HepG2 (cell line): Measurements from ENCODE around the gene FAM221A. TPM values are rescaled to one million over a fixed set of nuclear protein-coding genes. Genes with fewer than 3 reads are reported as not detected.

Source experiments
- ATAC-seq: fragments of 200-7000 bp; cut with Tn5 transposase; 3 replicates; pipeline ENCODE4 v1.9.1; 2020; ENCODE audit warnings: mild to moderate bottlenecking, moderate library complexity
- BruUV-seq: library from RNA; stranded (reverse); fragments of 400-500 nt; replicated peaks from 2 replicates; lab custom pipeline; 2021; lab: Mats Ljungman, UMichigan
- CTCF ChIA-PET: fragments of 300-600 bp; formaldehyde crosslinking; extraction: SDS; loops from one replicate; lab custom pipeline; 2021; ENCODE audit warnings: low total read pairs, inconsistent platforms, low intra/inter-chr PET ratio; lab: Yijun Ruan, JAX
- POLR2A ChIA-PET: fragments of 350-600 bp; sonication (Branson Sonifier 250); formaldehyde crosslinking; loops from one replicate; lab custom pipeline; 2020; ENCODE audit warnings: antibody characterized with exemption, inconsistent platforms; lab: Yijun Ruan, JAX
- DNase-seq: peaks from one replicate; pipeline ENCODE4 v3.0.0-alpha.2; 2015; ENCODE audit warnings: low spot score
- FAIRE-seq: peaks from 3 replicates; lab custom pipeline; 2011; peaks lifted over from hg19 to GRCh38; lab: Jason Lieb, UNC
- H2AFZ ChIP-seq: one replicate; pipeline ENCODE4 v1.6.1; 2011; ENCODE audit warnings: low read length, inconsistent platforms
- H3K27ac ChIP-seq: fragments of 300-600 bp; 3 replicates; pipeline ENCODE4 v1.8.0; 2011; ENCODE audit warnings: mixed run types, mild to moderate bottlenecking, mixed read lengths, low read length, inconsistent platforms; ENCODE audit not compliant: insufficient read depth; ENCODE audit errors: extremely low read length
- H3K27me3 ChIP-seq, 2 experiments: fragments of 200-600 bp in 1 of 2; 2 replicates in 1 of 2; 3 replicates in 1 of 2; pipeline versions ENCODE4 v1.6.0 to v1.8.0; 2011; ENCODE audit warnings: low read length in 2 of 2, mild to moderate bottlenecking in 2 of 2, moderate library complexity in 2 of 2, inconsistent platforms in 1 of 2; ENCODE audit not compliant: insufficient read depth in 2 of 2, control insufficient read depth in 1 of 2
- H3K36me3 ChIP-seq, 2 experiments: fragments of 200-600 bp in 1 of 2; replicated peaks in 1 of 2; 2 replicates in 1 of 2; 3 replicates in 1 of 2; pipeline versions ENCODE4 v1.5.1 to v1.8.0; 2011; ENCODE audit warnings: low read length in 2 of 2, inconsistent platforms in 1 of 2; ENCODE audit not compliant: insufficient read depth in 2 of 2, control insufficient read depth in 1 of 2
- H3K4me1 ChIP-seq: 2 replicates; pipeline ENCODE4 v1.5.1; 2012; ENCODE audit warnings: low read length, inconsistent platforms; ENCODE audit not compliant: insufficient read depth
- H3K4me2 ChIP-seq: 2 replicates; pipeline ENCODE4 v1.6.0; 2011; ENCODE audit warnings: low read depth, low read length, inconsistent platforms
- H3K4me3 ChIP-seq, 3 experiments: fragments of 200-600 bp in 1 of 3; sonication (generic), shearing (Covaris generic) in 1 of 3; replicated peaks in 1 of 3; 2 replicates each; pipeline ENCODE4 v1.5.1; 2011 to 2016; ENCODE audit warnings: low read length in 3 of 3, inconsistent platforms in 2 of 3, low read depth in 2 of 3, mild to moderate bottlenecking in 2 of 3, control low read depth in 1 of 3, mixed read lengths in 1 of 3; ENCODE audit not compliant: insufficient read depth in 1 of 3
- H3K79me2 ChIP-seq: one replicate; pipeline ENCODE4 v1.6.1; 2011; ENCODE audit warnings: low read length, inconsistent platforms; ENCODE audit not compliant: insufficient read depth
- H3K9ac ChIP-seq: 2 replicates; pipeline ENCODE4 v1.6.0; 2011; ENCODE audit warnings: mild to moderate bottlenecking, low read depth, low read length, inconsistent platforms; ENCODE audit not compliant: insufficient read depth
- H3K9me3 ChIP-seq: 2 replicates; pipeline ENCODE4 v1.5.1; 2012; ENCODE audit warnings: mild to moderate bottlenecking, low read length
- H4K20me1 ChIP-seq: 2 replicates; pipeline ENCODE4 v1.6.0; 2011; ENCODE audit warnings: inconsistent platforms, mild to moderate bottlenecking, low read length, moderate library complexity; ENCODE audit not compliant: insufficient read depth
- AKAP8 ChIP-seq: sonication (generic); formaldehyde crosslinking; IDR thresholded peaks from 2 replicates; pipeline ENCODE4 v1.5.1; 2020; ENCODE audit warnings: mild to moderate bottlenecking, missing genetic modification reagents
- DR1 ChIP-seq: sonication (generic); formaldehyde crosslinking; IDR thresholded peaks from 2 replicates; pipeline ENCODE4 v1.8.0; 2021; ENCODE audit warnings: mild to moderate bottlenecking, missing genetic modification reagents, inconsistent platforms
- GLI4 ChIP-seq: sonication (generic); formaldehyde crosslinking; IDR thresholded peaks from 2 replicates; pipeline ENCODE4 v1.5.1; 2020; ENCODE audit warnings: missing genetic modification reagents, mild to moderate bottlenecking, moderate library complexity, borderline replicate concordance
- HOXA7 ChIP-seq: sonication (generic); formaldehyde crosslinking; IDR thresholded peaks from 2 replicates; pipeline ENCODE4 v1.8.1; 2022; ENCODE audit warnings: mild to moderate bottlenecking, missing genetic modification reagents, moderate library complexity
- MEF2D ChIP-seq: sonication (generic); formaldehyde crosslinking; IDR thresholded peaks from 2 replicates; pipeline ENCODE4 v1.5.1; 2020; ENCODE audit warnings: mild to moderate bottlenecking, missing genetic modification reagents
- POLR2G ChIP-seq: fragments of 200-400 bp; formaldehyde crosslinking; IDR thresholded peaks from 2 replicates; pipeline ENCODE4 v1.6.1; 2018; ENCODE audit warnings: mild to moderate bottlenecking, low read depth, low read length, moderate library complexity
- SMC3 ChIP-seq: IDR thresholded peaks from 2 replicates; pipeline ENCODE4 v1.6.1; 2011; ENCODE audit warnings: low read length, improper control_type of control experiment
- STAG1 ChIP-seq: sonication (generic); formaldehyde crosslinking; IDR thresholded peaks from 2 replicates; pipeline ENCODE4 v1.4.0; 2020; ENCODE audit warnings: missing genetic modification reagents
- ZNF143 ChIP-seq: sonication (generic); formaldehyde crosslinking; IDR thresholded peaks from 2 replicates; pipeline ENCODE4 v1.4.0; 2020; ENCODE audit warnings: missing genetic modification reagents
- ZNF329 ChIP-seq: sonication (generic); formaldehyde crosslinking; IDR thresholded peaks from 2 replicates; pipeline ENCODE4 v1.9.0; 2021; ENCODE audit warnings: low read depth, mild to moderate bottlenecking, missing genetic modification reagents
- ZNF768 ChIP-seq: sonication (generic); formaldehyde crosslinking; IDR thresholded peaks from 2 replicates; pipeline ENCODE4 v1.4.0; 2020; ENCODE audit warnings: missing genetic modification reagents
- WGBS: methylation state at CpG from one replicate; pipeline ENCODE4 v1.1.6; 2017; ENCODE audit warnings: low lambda C conversion rate; 5-methylcytosine and 5-hydroxymethylcytosine counted together
- in situ Hi-C: cut with HindIII; loops from 2 replicates; pipeline ENCODE4 v1.10.0; 2017; ENCODE audit warnings: low pct_unique_long_range_greater_than_20kb; ENCODE audit not compliant: extremely low pct_ligation_motif_present
- intact Hi-C: fragments of 100-400 bp; cut with micrococcal nuclease; formaldehyde crosslinking; loops from one replicate; pipeline ENCODE4 v1.10.0; 2022; ENCODE audit not compliant: unreplicated experiment
- polyA plus RNA-seq, 8 experiments: library from polyadenylated mRNA; depleted of rRNA in 3 of 8; stranded (reverse) in 7 of 8; unstranded in 1 of 8; fragments of >200 nt; fragmentation: Illumina TruSeq in 4 of 8; extraction: Trizol in 4 of 8; gene quantifications; 2 replicates each; pipeline versions ENCODE4 v1.2.1 to v1.2.3, GENCODE V29; 2011 to 2016; ENCODE audit warnings: low read depth in 4 of 8, missing spikeins in 1 of 8, mixed read lengths in 1 of 8; ENCODE audit not compliant: insufficient read depth in 1 of 8
- total RNA-seq, 5 experiments: library from RNA; depleted of rRNA; stranded (reverse); fragments of >200 nt; fragmentation: Illumina TruSeq; extraction: Trizol; gene quantifications; 2 replicates each; pipeline ENCODE4 v1.2.3, GENCODE V29; 2016; ENCODE audit warnings: low read depth in 1 of 5
- TF ChIP-seq, protein P1 (sequence below): sonication (generic); formaldehyde crosslinking; IDR thresholded peaks from 2 replicates; pipeline ENCODE4 v1.5.0; 2020; ENCODE audit warnings: mild to moderate bottlenecking, missing genetic modification reagents, moderate library complexity
- TF ChIP-seq, protein P2 (sequence below): sonication (generic); formaldehyde crosslinking; IDR thresholded peaks from 2 replicates; pipeline ENCODE4 v1.4.0; 2020; ENCODE audit warnings: missing genetic modification reagents
- TF ChIP-seq, protein P3 (sequence below): sonication (generic); formaldehyde crosslinking; conservative IDR thresholded peaks from 2 replicates; pipeline ENCODE4 v1.4.0; 2020; ENCODE audit warnings: missing genetic modification reagents
- TF ChIP-seq, protein P4 (sequence below): sonication (generic); formaldehyde crosslinking; IDR thresholded peaks from 2 replicates; pipeline ENCODE4 v1.4.0; 2020; ENCODE audit warnings: missing genetic modification reagents

The FAM221A gene
- total and polyA plus RNA-seq, 2 of the 13 experiments (the other 11 are each of a cell fraction or from before 2014, with no cell fraction given) = 0.08 TPM; not detected in 1

DNA sequence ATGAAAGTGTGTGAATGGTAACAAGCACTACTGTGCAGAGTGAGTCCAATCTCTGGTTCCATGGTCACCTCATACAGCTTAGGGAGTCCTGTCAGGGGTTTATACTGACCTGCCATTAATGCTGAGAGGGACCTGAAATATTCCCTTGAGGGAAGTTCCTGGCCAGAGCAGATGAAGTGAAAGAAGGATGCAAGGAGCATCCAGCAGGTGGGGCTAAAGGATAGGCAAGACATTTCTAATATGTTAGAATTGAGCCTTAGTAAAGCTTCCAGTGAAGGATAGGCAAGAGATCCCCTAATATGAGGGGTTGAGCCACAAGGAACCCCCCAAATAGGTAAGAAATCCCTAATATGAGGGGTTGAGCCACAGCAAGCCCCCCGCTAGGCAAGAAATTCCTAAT, 25.5 kb upstream of the FAM221A start:
- 0% methylated on average over 1 of the region's 1 CpG for WGBS
- FAIRE-seq = no peak
- intact Hi-C loops = loop anchor here (1.0 to 2.0 kb wide), 2 partner anchors 58 to 84 kb away; no protein-coding TSS in a partner anchor
- no peak for TF ChIP-seq AKAP8
- TF ChIP-seq HOXA7 (CRISPR knock-in tag) = no peak
- TF ChIP-seq, protein P1, sequence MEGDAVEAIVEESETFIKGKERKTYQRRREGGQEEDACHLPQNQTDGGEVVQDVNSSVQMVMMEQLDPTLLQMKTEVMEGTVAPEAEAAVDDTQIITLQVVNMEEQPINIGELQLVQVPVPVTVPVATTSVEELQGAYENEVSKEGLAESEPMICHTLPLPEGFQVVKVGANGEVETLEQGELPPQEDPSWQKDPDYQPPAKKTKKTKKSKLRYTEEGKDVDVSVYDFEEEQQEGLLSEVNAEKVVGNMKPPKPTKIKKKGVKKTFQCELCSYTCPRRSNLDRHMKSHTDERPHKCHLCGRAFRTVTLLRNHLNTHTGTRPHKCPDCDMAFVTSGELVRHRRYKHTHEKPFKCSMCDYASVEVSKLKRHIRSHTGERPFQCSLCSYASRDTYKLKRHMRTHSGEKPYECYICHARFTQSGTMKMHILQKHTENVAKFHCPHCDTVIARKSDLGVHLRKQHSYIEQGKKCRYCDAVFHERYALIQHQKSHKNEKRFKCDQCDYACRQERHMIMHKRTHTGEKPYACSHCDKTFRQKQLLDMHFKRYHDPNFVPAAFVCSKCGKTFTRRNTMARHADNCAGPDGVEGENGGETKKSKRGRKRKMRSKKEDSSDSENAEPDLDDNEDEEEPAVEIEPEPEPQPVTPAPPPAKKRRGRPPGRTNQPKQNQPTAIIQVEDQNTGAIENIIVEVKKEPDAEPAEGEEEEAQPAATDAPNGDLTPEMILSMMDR (CRISPR knock-in tag) = peak; percentile 34
- TF ChIP-seq, protein P2, sequence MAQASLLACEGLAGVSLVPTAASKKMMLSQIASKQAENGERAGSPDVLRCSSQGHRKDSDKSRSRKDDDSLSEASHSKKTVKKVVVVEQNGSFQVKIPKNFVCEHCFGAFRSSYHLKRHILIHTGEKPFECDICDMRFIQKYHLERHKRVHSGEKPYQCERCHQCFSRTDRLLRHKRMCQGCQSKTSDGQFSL (CRISPR knock-in tag) = no peak
- TF ChIP-seq ZNF329 = no peak
- no peak for TF ChIP-seq MEF2D (CRISPR knock-in tag)
- TF ChIP-seq, protein P3, sequence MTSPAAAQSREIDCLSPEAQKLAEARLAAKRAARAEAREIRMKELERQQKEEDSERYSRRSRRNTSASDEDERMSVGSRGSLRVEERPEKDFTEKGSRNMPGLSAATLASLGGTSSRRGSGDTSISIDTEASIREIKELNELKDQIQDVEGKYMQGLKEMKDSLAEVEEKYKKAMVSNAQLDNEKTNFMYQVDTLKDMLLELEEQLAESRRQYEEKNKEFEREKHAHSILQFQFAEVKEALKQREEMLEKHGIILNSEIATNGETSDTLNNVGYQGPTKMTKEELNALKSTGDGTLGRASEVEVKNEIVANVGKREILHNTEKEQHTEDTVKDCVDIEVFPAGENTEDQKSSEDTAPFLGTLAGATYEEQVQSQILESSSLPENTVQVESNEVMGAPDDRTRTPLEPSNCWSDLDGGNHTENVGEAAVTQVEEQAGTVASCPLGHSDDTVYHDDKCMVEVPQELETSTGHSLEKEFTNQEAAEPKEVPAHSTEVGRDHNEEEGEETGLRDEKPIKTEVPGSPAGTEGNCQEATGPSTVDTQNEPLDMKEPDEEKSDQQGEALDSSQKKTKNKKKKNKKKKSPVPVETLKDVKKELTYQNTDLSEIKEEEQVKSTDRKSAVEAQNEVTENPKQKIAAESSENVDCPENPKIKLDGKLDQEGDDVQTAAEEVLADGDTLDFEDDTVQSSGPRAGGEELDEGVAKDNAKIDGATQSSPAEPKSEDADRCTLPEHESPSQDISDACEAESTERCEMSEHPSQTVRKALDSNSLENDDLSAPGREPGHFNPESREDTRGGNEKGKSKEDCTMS (CRISPR knock-in tag) = no peak
- TF ChIP-seq STAG1 = peak; percentile 45
- TF ChIP-seq SMC3 = peak; percentile 43; the same call in 1 of the 2 replicates
- no peak for TF ChIP-seq DR1 (CRISPR knock-in tag)
- TF ChIP-seq GLI4 (CRISPR knock-in tag) = no peak
- no peak for TF ChIP-seq ZNF143 (CRISPR knock-in tag)
- no peak for TF ChIP-seq POLR2G
- TF ChIP-seq, protein P4, sequence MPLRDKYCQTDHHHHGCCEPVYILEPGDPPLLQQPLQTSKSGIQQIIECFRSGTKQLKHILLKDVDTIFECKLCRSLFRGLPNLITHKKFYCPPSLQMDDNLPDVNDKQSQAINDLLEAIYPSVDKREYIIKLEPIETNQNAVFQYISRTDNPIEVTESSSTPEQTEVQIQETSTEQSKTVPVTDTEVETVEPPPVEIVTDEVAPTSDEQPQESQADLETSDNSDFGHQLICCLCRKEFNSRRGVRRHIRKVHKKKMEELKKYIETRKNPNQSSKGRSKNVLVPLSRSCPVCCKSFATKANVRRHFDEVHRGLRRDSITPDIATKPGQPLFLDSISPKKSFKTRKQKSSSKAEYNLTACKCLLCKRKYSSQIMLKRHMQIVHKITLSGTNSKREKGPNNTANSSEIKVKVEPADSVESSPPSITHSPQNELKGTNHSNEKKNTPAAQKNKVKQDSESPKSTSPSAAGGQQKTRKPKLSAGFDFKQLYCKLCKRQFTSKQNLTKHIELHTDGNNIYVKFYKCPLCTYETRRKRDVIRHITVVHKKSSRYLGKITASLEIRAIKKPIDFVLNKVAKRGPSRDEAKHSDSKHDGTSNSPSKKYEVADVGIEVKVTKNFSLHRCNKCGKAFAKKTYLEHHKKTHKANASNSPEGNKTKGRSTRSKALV (CRISPR knock-in tag) = no peak
- no peak for TF ChIP-seq ZNF768 (CRISPR knock-in tag)

More for the DNA sequence above, 25.5 kb upstream of the FAM221A start:
- Histone ChIP-seq H3K4me1 (no peaks in the 10 kb centered on the region), H2AFZ (no peak overlapping the region), H3K36me3 (no peaks in the 10 kb centered on the region), H3K4me2 (no peak overlapping the region), H3K4me3 (no peak overlapping the region), H3K27me3 (peaks cover 0 to 3% of the 10 kb centered on the region in 2 experiments; a peak in 2 of 5 replicates), H3K9me3 (peaks cover 13% of the 10 kb centered on the region), H3K79me2 (no peaks in the 10 kb centered on the region), H4K20me1 (no peaks in the 10 kb centered on the region), H3K9ac (no peak overlapping the region), H3K27ac (no peak overlapping the region)
- CTCF ChIA-PET = interaction anchor here (1.2 kb wide), 1 partner anchor 83 kb away, joined by 3 read pairs; no protein-coding TSS in a partner anchor
- ATAC-seq = peak; percentile 62
- POLR2A ChIA-PET = no interaction called here
- in situ Hi-C loops = no loop called here
- DNase-seq = peak; percentile 15
- BruUV-seq = no TSS peak
